ENCODE results near the gene N4BP2.
A peak's percentile ranks its signal among the peaks of the same experiment; 100 is the strongest.
"Not testable (repeated sequence)": the region's sequence is repeated elsewhere in the genome, so short reads cannot be mapped to it uniquely, and the experiment has no call there.

The N4BP2 gene

GRCh38 chr4:40056716-40057585 is at the start of gene N4BP2:
Gene N4BP2 (plus strand): TSS chr4:40056850. CDS start chr4:40097341, 40,491 bp downstream.
- peak; percentile 92 for DNase-seq

- DNase-seq: no peak
These were observed 40.6 kb upstream of the N4BP2 start for GRCh38 chr4:40016007-40016406.

GRCh38 chr4:40020221-40020620 is 36.4 kb upstream of the N4BP2 start:
- DNase-seq: no peak

GRCh38 chr4:40021116-40021515 is 35.5 kb upstream of the N4BP2 start:
- DNase-seq: not testable (repeated sequence)

- DNase-seq: not testable (repeated sequence)
These were observed 32.6 kb upstream of the N4BP2 start for GRCh38 chr4:40024049-40024448.

- DNase-seq: no peak
These were observed 23.9 kb upstream of the N4BP2 start for GRCh38 chr4:40032785-40033184.

GRCh38 chr4:40033613-40034012 is 23.0 kb upstream of the N4BP2 start:
- DNase-seq: no peak

- DNase-seq: no peak
These were observed 17.7 kb upstream of the N4BP2 start for GRCh38 chr4:40038977-40039376.

GRCh38 chr4:40040908-40041307 is 15.7 kb upstream of the N4BP2 start:
- no peak for DNase-seq

- no peak for DNase-seq
These were observed 12.9 kb upstream of the N4BP2 start for GRCh38 chr4:40043786-40044185.

- peak; percentile 32 for DNase-seq
These were observed 10.2 kb upstream of the N4BP2 start for GRCh38 chr4:40046311-40046980.

- DNase-seq: no peak
These were observed 3.5 kb upstream of the N4BP2 start for GRCh38 chr4:40053161-40053560.

- peak; percentile 42 for DNase-seq
These were observed 1.2 kb upstream of the N4BP2 start for GRCh38 chr4:40055511-40055862.

GRCh38 chr4:40055863-40056715 is 561 bp upstream of the N4BP2 start:
- DNase-seq: peak; percentile 88

- peak; percentile 92 for DNase-seq
These were observed 989 bp downstream of the N4BP2 start for GRCh38 chr4:40057586-40058091.

GRCh38 chr4:40058121-40058520 is 1.5 kb downstream of the N4BP2 start:
- DNase-seq: peak; percentile 15

GRCh38 chr4:40058854-40059253 is 2.2 kb downstream of the N4BP2 start:
- DNase-seq: no peak

- no peak for DNase-seq
These were observed 2.7 kb downstream of the N4BP2 start for GRCh38 chr4:40059362-40059761.

- DNase-seq: no peak
These were observed 8.4 kb downstream of the N4BP2 start for GRCh38 chr4:40065010-40065409.

- no peak for DNase-seq
These were observed 10.0 kb downstream of the N4BP2 start for GRCh38 chr4:40066651-40067050.

GRCh38 chr4:40070387-40070786 is 13.7 kb downstream of the N4BP2 start:
- no peak for DNase-seq

- no peak for DNase-seq
These were observed 29.8 kb downstream of the N4BP2 start for GRCh38 chr4:40086421-40086820.

- no peak for DNase-seq
These were observed 31.2 kb downstream of the N4BP2 start for GRCh38 chr4:40087799-40088366.
